HepG2 (cell line): ENCODE measurements around the gene FNDC3B. TPM values are rescaled to one million over a fixed set of nuclear protein-coding genes. Genes with fewer than 3 reads are reported as not detected.

Experiments used
- BCL6 ChIP-seq: IDR thresholded peaks from 2 replicates; pipeline ENCODE4 v1.6.1; 2016; ENCODE audit warnings: missing genetic modification reagents, missing compliant biosample characterization
- CBX5 ChIP-seq: sonication (generic); formaldehyde crosslinking; IDR thresholded peaks from 2 replicates; pipeline ENCODE4 v1.4.0; 2020; ENCODE audit warnings: missing genetic modification reagents, borderline replicate concordance
- ELF1 ChIP-seq: sonication (generic); formaldehyde crosslinking; IDR thresholded peaks from 2 replicates; pipeline ENCODE4 v1.4.0; 2020; ENCODE audit warnings: missing genetic modification reagents
- FOXK2 ChIP-seq: fragments of 450-650 bp; IDR thresholded peaks from 2 replicates; pipeline ENCODE4 v1.6.1; 2016
- GFI1 ChIP-seq: sonication (generic); formaldehyde crosslinking; IDR thresholded peaks from 2 replicates; pipeline ENCODE4 v1.5.0; 2020; ENCODE audit warnings: missing genetic modification reagents, mild to moderate bottlenecking, borderline replicate concordance
- GTF2F1 ChIP-seq: fragments of 150-350 bp; IDR thresholded peaks from 2 replicates; pipeline ENCODE4 v1.6.1; 2014; ENCODE audit warnings: low read length
- HNRNPUL1 ChIP-seq: fragments of 200-400 bp; formaldehyde crosslinking; IDR thresholded peaks from 2 replicates; pipeline ENCODE4 v1.6.1; 2017; ENCODE audit warnings: low read depth, mild to moderate bottlenecking, low read length, moderate library complexity
- MYC ChIP-seq: sonication (generic); formaldehyde crosslinking; IDR thresholded peaks from 2 replicates; pipeline ENCODE4 v1.9.0; 2021; ENCODE audit warnings: missing genetic modification reagents, borderline replicate concordance
- NFYC ChIP-seq: IDR thresholded peaks from 2 replicates; pipeline ENCODE4 v1.6.1; 2016; ENCODE audit warnings: missing genetic modification reagents, missing compliant biosample characterization
- SP140L ChIP-seq: sonication (generic); formaldehyde crosslinking; IDR thresholded peaks from 2 replicates; pipeline ENCODE4 v1.4.0; 2020; ENCODE audit warnings: missing genetic modification reagents, borderline replicate concordance
- TOE1 ChIP-seq: sonication (generic); formaldehyde crosslinking; IDR thresholded peaks from 2 replicates; pipeline ENCODE4 v1.4.0; 2020; ENCODE audit warnings: mild to moderate bottlenecking, missing genetic modification reagents
- ZNF224 ChIP-seq: sonication (generic); formaldehyde crosslinking; IDR thresholded peaks from 2 replicates; pipeline ENCODE4 v1.5.0; 2020; ENCODE audit warnings: mild to moderate bottlenecking, missing genetic modification reagents
- ZNF3 ChIP-seq: IDR thresholded peaks from 2 replicates; pipeline ENCODE4 v1.7.0; 2017; ENCODE audit warnings: inconsistent platforms
- ZNF343 ChIP-seq: sonication (generic); formaldehyde crosslinking; IDR thresholded peaks from 2 replicates; pipeline ENCODE4 v1.4.0; 2020; ENCODE audit warnings: mild to moderate bottlenecking, missing genetic modification reagents
- ZNF354B ChIP-seq: sonication (generic); formaldehyde crosslinking; IDR thresholded peaks from 2 replicates; pipeline ENCODE4 v1.8.0; 2022; ENCODE audit warnings: mild to moderate bottlenecking, missing genetic modification reagents
- ZNF552 ChIP-seq: sonication (generic); formaldehyde crosslinking; IDR thresholded peaks from 2 replicates; pipeline ENCODE4 v1.9.0; 2022; ENCODE audit warnings: missing genetic modification reagents, mild to moderate bottlenecking, borderline replicate concordance
- ZNF782 ChIP-seq: sonication (generic); formaldehyde crosslinking; IDR thresholded peaks from 2 replicates; pipeline ENCODE4 v1.4.0; 2020; ENCODE audit warnings: missing genetic modification reagents, mild to moderate bottlenecking, borderline replicate concordance
- ZSCAN22 ChIP-seq: sonication (generic); formaldehyde crosslinking; IDR thresholded peaks from 2 replicates; pipeline ENCODE4 v1.4.0; 2020; ENCODE audit warnings: mild to moderate bottlenecking, missing genetic modification reagents
- polyA plus RNA-seq, 8 experiments: library from polyadenylated mRNA; depleted of rRNA in 3 of 8; stranded (reverse) in 7 of 8; unstranded in 1 of 8; fragments of >200 nt; fragmentation: Illumina TruSeq in 4 of 8; extraction: Trizol in 4 of 8; gene quantifications; 2 replicates each; pipeline versions ENCODE4 v1.2.1 to v1.2.3, GENCODE V29; 2011 to 2016; ENCODE audit warnings: low read depth in 4 of 8, missing spikeins in 1 of 8, mixed read lengths in 1 of 8; ENCODE audit not compliant: insufficient read depth in 1 of 8
- total RNA-seq, 5 experiments: library from RNA; depleted of rRNA; stranded (reverse); fragments of >200 nt; fragmentation: Illumina TruSeq; extraction: Trizol; gene quantifications; 2 replicates each; pipeline ENCODE4 v1.2.3, GENCODE V29; 2016; ENCODE audit warnings: low read depth in 1 of 5
- TF ChIP-seq, protein P1 (sequence below): sonication (generic); formaldehyde crosslinking; IDR thresholded peaks from 2 replicates; pipeline ENCODE4 v1.4.0; 2020; ENCODE audit warnings: mild to moderate bottlenecking, low read depth, missing genetic modification reagents
- TF ChIP-seq, protein P2 (sequence below): sonication (generic); formaldehyde crosslinking; IDR thresholded peaks from 2 replicates; pipeline ENCODE4 v1.4.0; 2020; ENCODE audit warnings: missing genetic modification reagents, borderline replicate concordance
- TF ChIP-seq, protein P3 (sequence below): sonication (generic); formaldehyde crosslinking; IDR thresholded peaks from 2 replicates; pipeline ENCODE4 v1.5.0; 2020; ENCODE audit warnings: mild to moderate bottlenecking, missing genetic modification reagents
- TF ChIP-seq, protein P4 (sequence below): IDR thresholded peaks from 2 replicates; pipeline ENCODE4 v1.6.1; 2016; ENCODE audit warnings: low read depth
- TF ChIP-seq, protein P5 (sequence below): sonication (generic); formaldehyde crosslinking; IDR thresholded peaks from 2 replicates; pipeline ENCODE4 v1.5.0; 2020; ENCODE audit warnings: mild to moderate bottlenecking, missing genetic modification reagents, moderate library complexity

FNDC3B gene
- total and polyA plus RNA-seq, 2 of the 13 experiments (the other 11 are each of a cell fraction or from before 2014, with no cell fraction given): 74.8 to 103 TPM

DNA sequence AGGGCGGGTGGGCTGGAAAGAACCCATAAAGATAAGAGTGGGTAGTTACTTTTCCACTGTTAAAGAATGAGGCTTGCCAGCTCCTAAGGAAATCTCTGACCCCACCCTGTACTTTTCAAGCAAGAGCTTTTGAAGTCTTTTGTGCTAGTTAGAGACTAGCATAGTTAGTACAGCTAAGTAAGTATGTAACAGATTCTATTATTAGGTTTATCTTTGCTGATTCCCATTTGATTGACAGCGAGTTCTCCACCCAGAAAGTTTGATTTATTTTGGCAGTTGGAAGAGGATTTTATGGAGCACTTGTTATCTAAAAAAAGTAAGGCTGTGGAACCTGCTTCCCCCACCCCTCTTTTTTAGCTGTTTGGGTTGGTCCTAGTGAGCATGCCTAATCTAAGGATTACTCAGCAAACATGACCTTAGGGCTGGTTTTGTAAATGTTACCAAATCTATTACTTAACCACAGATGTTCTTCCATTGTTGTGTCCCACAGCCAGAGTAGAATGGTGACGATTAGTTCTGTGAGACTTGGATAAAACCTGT, 57.6 kb downstream of the FNDC3B start (continued):
- TF ChIP-seq, protein P1, sequence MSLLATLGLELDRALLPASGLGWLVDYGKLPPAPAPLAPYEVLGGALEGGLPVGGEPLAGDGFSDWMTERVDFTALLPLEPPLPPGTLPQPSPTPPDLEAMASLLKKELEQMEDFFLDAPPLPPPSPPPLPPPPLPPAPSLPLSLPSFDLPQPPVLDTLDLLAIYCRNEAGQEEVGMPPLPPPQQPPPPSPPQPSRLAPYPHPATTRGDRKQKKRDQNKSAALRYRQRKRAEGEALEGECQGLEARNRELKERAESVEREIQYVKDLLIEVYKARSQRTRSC (CRISPR knock-in tag): no peak
- TF ChIP-seq, protein P2, sequence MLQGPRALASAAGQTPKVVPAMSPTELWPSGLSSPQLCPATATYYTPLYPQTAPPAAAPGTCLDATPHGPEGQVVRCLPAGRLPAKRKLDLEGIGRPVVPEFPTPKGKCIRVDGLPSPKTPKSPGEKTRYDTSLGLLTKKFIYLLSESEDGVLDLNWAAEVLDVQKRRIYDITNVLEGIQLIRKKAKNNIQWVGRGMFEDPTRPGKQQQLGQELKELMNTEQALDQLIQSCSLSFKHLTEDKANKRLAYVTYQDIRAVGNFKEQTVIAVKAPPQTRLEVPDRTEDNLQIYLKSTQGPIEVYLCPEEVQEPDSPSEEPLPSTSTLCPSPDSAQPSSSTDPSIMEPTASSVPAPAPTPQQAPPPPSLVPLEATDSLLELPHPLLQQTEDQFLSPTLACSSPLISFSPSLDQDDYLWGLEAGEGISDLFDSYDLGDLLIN (CRISPR knock-in tag): no peak
- TF ChIP-seq HNRNPUL1 (no peak), CBX5 (CRISPR knock-in tag) (no peak), ZNF3 (CRISPR knock-in tag) (no peak), ZNF782 (CRISPR knock-in tag) (no peak), ZNF354B (no peak), ZNF552 (CRISPR knock-in tag) (no peak), ELF1 (no peak), MYC (no peak), SP140L (no peak), GTF2F1 (no peak), ZNF343 (CRISPR knock-in tag) (no peak), GFI1 (CRISPR knock-in tag) (peak; percentile 52; the same call in 1 of the 2 replicates), TOE1 (CRISPR knock-in tag) (no peak), NFYC (CRISPR knock-in tag) (no peak), ZSCAN22 (CRISPR knock-in tag) (no peak), FOXK2 (peak; percentile 30; the same call in 1 of the 2 replicates), ZNF224 (CRISPR knock-in tag) (no peak), BCL6 (CRISPR knock-in tag) (peak; percentile 91)
- TF ChIP-seq, protein P3, sequence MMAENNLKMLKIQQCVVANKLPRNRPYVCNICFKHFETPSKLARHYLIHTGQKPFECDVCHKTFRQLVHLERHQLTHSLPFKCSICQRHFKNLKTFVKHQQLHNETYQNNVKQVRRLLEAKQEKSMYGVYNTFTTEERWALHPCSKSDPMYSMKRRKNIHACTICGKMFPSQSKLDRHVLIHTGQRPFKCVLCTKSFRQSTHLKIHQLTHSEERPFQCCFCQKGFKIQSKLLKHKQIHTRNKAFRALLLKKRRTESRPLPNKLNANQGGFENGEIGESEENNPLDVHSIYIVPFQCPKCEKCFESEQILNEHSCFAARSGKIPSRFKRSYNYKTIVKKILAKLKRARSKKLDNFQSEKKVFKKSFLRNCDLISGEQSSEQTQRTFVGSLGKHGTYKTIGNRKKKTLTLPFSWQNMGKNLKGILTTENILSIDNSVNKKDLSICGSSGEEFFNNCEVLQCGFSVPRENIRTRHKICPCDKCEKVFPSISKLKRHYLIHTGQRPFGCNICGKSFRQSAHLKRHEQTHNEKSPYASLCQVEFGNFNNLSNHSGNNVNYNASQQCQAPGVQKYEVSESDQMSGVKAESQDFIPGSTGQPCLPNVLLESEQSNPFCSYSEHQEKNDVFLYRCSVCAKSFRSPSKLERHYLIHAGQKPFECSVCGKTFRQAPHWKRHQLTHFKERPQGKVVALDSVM (CRISPR knock-in tag): no peak
- TF ChIP-seq, protein P4, sequence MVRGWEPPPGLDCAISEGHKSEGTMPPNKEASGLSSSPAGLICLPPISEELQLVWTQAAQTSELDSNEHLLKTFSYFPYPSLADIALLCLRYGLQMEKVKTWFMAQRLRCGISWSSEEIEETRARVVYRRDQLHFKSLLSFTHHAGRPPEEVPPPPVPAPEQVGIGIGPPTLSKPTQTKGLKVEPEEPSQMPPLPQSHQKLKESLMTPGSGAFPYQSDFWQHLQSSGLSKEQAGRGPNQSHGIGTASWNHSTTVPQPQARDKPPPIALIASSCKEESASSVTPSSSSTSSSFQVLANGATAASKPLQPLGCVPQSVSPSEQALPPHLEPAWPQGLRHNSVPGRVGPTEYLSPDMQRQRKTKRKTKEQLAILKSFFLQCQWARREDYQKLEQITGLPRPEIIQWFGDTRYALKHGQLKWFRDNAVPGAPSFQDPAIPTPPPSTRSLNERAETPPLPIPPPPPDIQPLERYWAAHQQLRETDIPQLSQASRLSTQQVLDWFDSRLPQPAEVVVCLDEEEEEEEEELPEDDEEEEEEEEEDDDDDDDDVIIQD: peak; percentile 78; the same call in 1 of the 2 replicates
- TF ChIP-seq, protein P5, sequence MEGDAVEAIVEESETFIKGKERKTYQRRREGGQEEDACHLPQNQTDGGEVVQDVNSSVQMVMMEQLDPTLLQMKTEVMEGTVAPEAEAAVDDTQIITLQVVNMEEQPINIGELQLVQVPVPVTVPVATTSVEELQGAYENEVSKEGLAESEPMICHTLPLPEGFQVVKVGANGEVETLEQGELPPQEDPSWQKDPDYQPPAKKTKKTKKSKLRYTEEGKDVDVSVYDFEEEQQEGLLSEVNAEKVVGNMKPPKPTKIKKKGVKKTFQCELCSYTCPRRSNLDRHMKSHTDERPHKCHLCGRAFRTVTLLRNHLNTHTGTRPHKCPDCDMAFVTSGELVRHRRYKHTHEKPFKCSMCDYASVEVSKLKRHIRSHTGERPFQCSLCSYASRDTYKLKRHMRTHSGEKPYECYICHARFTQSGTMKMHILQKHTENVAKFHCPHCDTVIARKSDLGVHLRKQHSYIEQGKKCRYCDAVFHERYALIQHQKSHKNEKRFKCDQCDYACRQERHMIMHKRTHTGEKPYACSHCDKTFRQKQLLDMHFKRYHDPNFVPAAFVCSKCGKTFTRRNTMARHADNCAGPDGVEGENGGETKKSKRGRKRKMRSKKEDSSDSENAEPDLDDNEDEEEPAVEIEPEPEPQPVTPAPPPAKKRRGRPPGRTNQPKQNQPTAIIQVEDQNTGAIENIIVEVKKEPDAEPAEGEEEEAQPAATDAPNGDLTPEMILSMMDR: no peak
